ENCODE data around the gene ASCC1. TPM values are rescaled to one million over a fixed set of nuclear protein-coding genes. Genes with fewer than 3 reads are reported as not detected.
"Not testable (repeated sequence)": the region's sequence is repeated elsewhere in the genome, so short reads cannot be mapped to it uniquely, and the experiment has no call there.

The ASCC1 gene
- total RNA-seq, 1 donor from 2014 or later, result 37.1 TPM

DNA sequence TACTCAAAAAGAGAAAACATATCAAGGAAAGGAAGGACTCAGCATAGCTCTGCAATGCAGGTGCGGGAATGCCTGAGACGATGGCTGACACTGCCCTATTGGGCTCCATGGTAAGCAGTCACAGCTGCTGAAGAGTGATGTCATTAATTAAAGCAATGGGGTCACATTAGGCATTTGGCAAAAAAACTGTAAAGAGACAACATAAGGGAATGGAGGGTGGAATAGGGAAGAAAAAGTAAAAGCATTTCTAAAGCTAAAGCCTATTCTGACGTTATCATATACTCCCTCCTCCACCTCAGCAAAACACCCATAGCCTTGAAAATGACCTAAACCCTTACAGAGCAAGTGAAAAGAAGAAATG lies 89.2 kb downstream of the ASCC1 start:
- no peak for DNase-seq (ENCODE audit: low read depth)

DNA sequence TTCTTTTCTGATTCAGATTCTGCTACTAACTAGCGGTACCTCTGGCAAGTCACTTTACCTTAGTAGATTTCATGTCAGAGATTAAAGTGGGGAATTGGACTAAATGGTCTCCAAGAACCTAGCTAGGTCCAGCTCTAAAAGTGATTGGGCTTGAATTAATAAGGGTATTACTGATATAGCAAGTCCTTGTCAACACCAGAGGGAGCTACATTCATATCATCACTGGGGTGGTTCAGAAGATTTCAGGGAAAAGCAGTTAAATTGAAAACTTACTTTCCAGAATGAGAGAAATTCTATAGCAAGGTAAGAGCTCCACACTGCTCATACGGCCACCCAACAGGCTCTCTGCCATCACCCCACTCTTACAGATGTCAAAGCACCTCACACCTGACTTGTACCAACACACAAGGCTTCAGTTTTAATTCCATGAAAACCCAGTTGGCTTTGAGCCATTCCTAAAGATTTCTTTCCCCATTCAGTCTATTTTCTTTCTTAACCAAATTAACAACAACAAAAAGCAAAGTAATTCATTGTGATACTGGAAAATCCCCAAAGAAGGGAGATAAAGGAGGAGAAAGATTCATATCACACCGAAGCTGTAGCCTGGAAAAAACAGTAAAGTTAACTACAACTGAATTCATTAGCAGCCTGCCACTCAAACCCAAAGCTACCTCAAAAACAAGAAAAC lies 89.7 kb downstream of the ASCC1 start:
- DNase-seq (ENCODE audit: low read depth), result peak; percentile 8

DNA sequence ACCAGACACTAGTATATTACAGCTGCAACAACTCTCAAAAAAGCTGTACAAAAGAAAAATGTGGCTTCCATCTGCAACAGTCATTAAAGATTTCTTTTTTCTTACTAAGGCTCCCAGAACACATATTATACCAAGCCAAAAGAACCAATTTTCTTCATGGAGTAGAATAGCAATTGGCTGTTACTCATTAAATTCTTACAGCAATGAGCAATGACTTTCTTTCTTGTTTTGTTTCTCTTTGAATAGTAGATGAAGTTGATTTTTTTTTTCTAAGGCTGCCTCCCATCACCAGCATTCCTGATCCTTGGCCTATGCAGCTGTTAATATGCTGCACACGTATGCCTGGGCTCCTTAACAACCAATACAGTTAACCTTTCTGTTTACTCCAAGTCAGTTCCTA lies 91.1 kb downstream of the ASCC1 start:
- peak; percentile 49 for DNase-seq (ENCODE audit: low read depth)

DNA sequence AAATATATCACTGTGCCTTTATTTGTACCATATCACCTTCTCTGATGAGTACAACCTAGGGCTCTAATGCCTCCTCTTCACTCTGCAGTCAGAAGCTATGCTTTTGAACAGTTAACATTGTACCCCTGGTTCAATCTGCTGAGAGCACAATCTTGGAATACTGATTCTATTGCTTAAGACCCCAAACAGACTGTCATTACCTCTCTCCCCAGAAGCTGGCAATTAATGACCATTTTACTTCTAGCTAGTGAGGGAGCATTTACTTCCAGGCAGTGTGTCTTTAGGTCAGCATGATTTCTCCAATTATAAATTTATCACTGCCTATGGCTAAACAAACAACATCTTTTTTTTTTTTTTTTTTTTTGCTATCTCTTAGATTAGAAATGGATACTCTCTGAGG lies 91.7 kb downstream of the ASCC1 start:
- no peak for DNase-seq (ENCODE audit: low read depth)

DNA sequence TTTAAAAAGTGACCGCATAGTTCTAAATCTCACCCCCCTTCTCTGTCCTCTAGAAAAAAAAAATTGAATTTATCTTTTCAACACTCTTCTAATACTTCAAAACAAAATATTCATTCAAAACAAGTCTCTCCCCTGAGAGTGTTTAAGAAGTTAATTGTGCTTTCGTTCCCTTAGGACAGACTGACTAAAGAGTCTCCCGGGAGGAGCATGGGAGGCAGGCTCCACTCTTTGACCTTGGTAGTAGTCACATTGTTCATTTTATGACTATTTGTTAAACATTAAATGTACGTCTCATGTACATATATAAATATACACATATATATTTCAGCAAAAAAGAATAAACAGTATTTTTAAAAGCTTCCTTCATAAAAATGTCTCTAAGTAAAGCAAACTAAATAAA lies 92.5 kb downstream of the ASCC1 start:
- DNase-seq (ENCODE audit: low read depth), result no peak

DNA sequence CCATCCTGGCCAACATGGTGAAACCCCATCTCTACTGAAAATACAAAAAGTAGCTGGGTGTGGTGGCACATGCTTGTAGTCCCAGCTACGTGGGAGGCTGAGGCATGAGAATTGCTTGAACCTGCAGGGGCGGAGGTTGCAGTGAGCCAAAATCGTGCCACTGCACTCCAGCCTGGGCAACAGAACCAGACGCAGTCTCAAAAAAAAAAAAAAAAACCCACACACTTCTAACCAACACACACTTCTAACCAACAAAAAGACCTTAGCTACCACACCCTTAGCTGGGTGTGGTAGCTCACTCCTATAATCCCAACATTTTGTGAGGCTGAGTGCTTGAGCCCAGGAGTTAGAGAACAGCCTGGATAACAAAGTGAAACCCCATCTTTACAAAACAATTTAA lies 93.9 kb downstream of the ASCC1 start:
- DNase-seq (ENCODE audit: low read depth), result no peak

DNA sequence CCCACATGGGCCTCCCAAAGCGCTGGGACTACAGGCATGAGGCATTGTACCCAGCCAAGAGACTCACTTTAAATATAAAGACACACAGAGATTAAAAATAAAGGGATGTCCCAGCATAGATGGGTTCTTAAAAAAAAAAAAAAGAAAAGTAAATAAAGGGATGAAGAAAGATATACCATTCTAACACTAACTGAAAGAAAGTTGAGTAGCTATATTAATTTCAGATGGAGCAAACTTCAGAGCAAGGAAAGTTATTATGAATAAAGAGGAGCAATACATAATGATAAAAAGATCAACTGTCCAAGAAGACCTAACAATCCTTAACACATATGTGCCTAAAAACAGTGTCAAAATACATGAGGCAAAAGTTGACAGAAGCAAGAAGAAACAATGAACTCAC lies 94.7 kb downstream of the ASCC1 start:
- DNase-seq (ENCODE audit: low read depth), result no peak

DNA sequence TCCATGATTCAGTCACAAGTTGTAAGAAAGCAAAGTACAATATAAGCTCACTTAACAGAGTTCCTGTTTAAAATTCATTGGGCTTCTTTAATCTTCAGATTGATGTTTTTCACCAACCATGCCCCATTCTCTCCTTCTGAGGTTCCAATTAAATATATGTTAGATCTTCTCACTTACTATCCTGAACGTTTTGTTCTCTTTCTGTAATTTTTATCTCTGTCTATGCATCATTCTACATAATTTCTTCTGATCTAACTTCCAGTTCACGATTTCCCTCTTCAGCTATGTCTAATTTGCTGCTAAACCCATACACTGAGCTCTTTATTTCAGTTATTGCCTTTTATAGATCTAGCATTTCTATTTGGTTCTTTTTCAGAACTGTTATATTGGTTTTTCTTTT lies 99.7 kb downstream of the ASCC1 start:
- DNase-seq (ENCODE audit: low read depth), result no peak

DNA sequence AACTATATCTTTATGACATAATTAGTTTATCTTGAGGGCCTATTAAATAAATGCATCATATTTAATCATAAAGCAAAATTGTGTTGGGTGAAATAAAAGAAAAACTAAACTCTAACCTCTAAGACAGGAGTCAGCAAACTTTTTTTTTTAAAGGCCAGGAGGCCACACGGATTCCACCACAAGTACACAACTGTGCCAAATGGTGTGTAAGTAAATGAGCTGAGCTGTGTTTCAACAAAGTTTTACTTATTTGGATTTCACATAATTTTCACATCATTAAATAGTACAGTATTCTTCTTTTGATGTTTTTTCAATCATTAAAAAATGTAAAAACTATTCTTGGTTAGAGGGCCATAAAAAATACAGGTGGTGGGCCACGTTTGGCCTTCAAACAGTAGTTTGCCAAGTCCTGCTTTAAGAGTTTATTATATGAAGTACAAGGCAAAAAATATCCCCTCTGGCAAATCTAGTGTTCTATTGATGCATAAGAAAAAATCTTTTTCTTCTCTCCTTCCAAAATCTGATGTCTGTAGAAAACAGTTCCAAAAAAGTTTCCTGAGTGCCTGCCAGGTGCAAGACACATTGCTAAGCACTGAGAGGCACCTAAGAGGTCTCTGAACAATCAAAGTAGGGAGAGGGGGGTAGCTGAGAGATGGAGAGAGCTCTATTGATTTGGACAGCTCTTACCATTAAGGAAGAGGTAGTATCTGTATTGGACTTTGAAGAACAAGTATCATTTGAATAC lies 101.2 kb downstream of the ASCC1 start:
- DNase-seq (ENCODE audit: low read depth), result no peak

DNA sequence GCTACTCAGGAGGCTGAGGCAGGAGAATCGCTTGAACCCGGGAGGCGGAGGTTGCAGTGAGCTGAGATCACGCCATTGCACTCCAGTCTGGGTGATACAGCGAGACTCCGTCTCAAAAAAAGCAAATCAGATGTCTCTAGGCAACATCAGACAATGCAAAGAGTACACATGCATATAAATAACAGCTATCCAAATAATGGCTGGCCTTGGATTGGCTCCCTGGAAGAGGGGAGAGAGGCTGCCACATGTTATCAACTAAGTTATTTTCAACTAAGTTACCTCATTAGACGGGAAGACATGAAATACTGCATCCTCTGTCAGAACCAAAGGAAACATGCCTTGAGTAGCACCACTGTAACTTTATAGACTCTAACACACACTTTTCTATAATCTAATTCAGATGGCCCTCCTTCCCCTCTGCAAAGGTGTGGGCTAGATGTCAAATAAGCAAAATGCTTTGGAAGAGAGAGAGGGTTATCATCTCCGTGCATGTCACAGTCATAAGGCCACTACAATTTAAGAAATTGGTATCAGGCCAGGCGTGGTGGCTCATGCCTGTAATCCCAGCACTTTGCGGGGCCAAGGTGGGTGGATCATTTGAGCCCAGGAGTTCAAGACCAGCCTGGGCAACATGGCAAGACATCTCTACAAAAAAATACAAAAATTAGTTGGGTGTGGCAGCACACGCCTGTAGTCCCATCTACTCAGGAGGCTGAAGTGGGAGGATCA lies 105.2 kb downstream of the ASCC1 start:
- no peak for DNase-seq (ENCODE audit: low read depth)

DNA sequence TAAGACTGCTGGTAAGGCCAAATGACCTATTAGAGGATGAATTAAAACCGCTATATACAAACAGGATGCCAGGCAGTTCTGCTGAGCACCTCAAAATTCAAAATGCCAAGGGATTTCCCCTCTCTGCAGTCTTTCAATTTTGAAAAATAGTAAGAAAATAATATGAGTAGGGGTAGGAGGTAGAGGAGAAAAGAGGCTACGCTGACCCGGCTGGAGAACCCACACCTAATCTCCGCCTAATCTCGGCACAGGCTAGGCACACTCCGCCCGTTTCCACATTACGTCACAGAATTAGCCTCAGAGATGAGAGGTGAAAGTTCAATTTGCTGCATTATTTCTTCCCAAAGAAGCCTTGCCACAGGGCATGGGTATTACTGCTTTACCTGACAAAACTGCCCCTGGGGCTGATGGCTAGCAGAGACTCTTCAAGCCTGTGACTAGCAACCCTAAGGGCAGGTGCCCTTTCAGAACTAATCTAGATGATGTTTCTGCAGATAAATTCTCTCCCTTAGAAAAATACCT lies 106.4 kb downstream of the ASCC1 start:
- DNase-seq (ENCODE audit: low read depth), result no peak

DNA sequence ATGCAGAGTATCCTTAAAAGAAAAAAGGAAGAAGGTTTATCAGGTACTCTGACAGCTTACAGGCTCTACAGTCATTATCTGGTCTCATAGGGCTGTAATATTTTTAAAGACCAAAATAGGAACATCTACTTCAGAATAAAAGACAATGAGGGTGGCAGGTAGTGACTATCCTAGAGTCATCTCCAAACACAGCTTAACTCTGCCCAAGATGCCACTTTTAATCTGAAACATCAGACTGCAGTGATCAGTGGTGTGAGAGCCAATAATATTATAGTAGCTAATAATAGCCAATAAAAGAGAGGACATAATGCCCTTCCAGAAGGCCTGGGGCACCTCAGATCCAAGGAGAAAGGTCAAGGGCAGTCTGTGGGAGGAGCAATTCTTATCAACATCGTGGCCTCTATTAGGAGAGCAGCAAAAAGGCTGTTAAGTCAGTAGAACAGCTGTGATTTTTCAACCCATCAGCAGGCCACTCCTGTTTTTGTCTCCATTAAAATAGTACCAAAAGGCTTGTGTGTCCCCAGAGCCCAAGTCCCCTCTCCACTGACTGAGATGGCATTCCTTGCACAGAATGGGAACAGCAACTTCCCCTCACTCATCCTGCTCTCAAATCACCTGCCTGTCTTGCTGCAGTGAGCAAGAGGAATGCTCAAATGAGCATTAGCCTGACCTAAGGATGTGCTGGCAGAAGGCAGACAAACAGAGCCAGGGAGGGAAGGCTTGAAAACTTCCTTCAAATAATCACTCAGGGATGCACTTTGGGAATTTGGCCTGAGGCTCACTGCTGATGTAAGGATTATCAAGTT lies 107.0 kb downstream of the ASCC1 start:
- peak; percentile 24 for DNase-seq (ENCODE audit: low read depth)

DNA sequence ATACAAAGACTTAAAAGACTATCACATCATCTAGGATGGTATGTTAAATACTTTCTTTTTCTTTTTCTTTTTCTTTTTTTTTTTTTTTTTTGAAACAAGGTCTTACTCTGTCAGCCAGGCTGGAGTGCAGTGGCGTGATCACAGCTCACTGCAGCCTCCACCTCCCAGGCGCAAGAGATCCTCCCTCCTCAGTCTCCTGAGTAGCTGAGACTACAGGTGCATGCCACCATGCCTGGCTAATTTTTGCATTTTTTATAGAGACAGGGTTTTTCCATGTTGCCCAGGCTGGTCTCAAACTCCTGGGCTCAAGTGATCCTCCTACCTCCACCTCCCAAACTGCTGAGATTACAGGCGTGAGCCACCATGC lies 108.1 kb downstream of the ASCC1 start:
- DNase-seq (ENCODE audit: low read depth), result not testable (repeated sequence)

DNA sequence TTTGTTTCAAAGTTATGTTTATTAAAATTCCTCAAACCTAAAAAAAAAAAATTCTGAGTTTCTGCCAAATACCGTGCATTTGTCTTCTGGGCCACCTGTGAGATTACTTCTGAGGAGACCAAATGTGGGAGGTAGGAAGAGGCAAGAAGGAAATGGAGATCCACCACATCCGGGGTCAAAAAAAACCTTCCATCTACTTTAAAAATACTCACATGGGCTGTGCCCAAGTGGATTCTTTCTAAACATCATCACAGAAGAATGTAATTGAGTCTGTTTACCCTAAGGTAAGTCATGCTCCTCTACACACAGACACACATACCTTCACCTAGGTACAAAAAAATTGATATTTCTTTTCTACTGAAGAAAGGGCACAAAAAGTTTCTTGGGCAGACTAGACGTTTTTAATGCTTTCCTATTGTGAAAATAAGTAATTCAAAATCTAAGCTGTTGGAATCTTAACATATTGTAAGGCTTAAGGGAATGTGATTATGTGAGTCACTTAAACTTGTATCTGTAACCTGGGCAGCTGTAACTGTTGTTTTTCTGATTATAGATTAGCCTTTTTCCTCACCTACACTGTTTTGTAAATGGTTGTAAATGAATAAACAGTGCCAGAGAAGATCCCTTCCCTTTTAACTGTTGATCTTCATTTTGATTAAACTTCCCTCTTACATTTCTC lies 108.6 kb downstream of the ASCC1 start:
- peak; percentile 7 for DNase-seq (ENCODE audit: low read depth)

DNA sequence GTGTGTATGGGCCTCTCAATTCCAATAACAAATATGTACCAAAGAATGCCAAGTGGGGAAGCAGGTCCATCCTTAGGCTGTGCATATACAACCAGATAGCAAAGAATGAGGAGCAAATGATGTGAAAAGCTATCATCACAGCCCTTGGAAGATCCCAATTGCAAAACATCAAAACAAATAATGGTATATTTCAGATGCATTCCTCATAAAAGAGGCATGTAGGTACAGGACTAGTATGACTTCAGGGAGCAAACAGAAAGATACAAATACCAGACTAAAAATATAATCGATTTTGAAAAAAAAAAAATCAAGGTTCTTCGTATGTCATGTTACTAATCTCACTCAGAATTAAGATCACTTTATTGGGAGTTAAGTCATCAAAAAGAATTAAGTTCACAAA lies 109.2 kb downstream of the ASCC1 start:
- no peak for DNase-seq (ENCODE audit: low read depth)

DNA sequence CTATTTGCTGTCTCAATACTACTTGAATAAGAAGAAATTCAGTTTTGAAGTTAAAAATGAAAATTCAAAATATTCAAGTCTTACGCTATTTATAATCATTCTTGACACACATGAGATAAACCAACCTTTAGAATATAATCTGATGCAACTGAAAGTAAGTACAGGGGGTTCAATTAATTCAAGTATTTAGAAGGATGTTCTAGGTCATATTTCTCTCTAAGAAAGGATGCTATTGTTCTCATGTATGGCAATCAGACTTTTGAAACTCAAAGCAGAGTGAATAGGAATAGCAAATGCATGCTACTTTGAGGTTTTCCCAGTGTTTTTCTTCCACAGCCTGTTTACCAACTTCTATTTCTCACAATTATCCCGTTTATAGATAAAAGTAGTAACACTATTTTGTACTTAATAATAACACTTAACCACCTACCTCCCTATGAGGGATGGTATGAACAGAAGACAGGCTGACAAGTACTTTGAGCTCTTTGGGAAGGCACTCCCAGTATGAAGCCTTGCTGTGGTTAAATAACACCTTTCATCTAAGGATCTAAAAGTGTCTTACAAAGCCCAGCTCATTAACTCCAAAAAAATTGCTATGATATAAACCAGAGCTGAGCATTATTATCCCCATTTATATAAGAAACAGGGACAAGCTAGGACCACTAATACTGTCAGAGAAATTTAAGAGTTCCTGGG lies 109.8 kb downstream of the ASCC1 start:
- no peak for DNase-seq (ENCODE audit: low read depth)

DNA sequence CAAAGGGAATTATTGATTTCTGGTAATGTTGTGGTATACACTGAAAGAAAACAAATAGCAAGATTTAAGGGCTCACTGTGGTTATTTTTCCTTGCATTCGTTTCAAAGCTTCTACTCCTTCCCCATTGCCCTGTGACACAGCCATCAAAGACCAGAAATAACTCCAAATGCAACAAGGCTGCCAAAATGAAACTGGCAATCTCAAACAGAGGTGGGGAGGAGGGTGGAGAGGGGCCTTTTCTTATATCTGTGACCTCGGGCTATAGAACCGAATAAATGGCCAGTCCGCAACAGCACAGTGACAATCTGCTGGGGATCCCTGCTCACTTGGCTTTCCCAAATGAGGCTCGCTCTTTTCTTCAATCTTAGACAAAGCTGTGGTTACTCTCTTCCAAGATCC lies 110.4 kb downstream of the ASCC1 start:
- no peak for DNase-seq (ENCODE audit: low read depth)

DNA sequence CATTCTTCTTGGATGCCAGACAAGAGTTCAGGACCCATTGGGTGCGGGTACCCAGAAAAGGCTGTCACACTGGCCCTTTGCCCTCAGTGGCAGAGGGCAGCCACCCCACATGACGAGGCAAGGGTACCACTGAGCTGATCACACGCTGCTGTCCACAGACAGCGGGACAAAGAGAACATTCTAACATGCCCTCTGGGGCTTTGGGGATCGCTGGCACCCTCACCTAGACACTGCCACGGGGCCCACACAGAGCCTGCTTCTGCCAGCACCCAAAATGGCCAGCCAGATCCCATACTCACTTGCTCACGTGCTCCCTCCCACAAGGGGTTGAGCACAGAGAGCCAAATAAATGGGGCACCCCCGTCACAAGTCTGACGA lies 111.0 kb downstream of the ASCC1 start:
- DNase-seq (ENCODE audit: low read depth), result no peak

DNA sequence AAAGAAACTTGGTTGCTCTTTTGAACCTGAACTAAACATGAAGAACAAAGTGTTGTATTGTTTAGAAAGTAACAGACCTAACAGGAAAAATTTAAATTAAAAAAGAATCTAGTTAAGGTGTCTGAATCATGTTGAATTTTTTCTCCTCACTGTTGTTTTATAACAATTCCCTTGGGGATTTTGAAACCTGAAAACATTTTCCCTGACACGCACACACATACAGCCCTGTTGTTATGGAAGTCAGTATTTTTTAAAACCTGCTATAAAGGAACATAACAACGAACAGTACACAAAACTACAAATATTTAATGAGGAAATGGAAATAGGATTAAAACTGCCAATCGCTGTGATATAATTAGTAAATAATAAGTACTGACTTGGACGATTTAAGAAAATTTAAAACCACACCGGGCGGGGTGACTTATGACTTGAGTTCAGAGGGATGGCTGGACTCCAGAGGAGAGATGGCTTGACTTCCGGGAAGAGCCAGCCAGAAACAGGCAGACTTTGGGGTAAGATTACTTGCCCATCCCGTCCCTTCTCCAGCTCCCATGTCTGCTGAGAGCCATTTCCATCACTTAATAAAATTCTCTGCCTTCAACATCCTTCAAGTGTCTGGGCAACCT lies 111.5 kb downstream of the ASCC1 start:
- peak; percentile 30 for DNase-seq (ENCODE audit: low read depth)

DNA sequence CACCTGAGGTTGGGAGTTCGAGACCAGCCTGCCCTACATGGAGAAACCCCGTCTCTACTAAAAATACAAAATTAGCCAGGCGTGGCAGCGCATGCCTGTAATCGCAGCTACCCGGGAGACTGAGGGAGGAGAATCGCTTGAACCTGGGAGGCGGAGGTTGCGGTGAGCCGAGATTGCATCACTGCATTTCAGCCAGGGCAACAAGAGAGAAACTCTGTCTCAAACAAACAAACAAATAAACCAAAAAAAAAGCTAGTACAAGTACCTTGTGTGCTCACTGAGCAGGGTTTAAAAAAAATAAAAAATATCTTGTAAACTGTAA lies 116.5 kb downstream of the ASCC1 start:
- no peak for DNase-seq (ENCODE audit: low read depth)

Measured in myocyte (in vitro differentiated cells).